Measurements from ENCODE around the gene ARID5B.

The ARID5B gene

GRCh38 chr10:61991166-61991565, 89.7 kb downstream of the ARID5B start:
- DNase-seq (ENCODE audit: low spot score), result no peak

DNA sequence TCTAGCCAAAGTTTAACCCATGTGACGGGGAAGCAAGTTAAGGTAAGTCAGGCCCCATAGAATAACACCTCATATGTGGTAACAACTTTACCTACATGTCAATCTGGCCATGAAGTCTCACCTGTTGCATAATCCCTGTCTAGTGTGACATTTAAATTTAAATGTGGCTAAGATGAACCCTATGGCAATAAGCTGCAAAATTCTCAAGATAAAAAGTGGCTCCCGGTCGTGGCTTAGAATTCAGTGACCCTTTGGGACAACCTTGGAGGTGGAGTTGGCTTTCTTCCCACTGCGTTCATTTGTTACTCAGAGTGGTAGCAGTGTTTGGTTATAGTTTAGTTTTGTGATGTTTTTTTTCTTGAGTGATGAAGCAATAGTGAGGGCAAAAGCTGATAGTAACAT, 90.6 kb downstream of the ARID5B start:
- no peak for DNase-seq (ENCODE audit: low spot score)

- DNase-seq (ENCODE audit: low spot score), result no peak
Observed at GRCh38 chr10:61992671-61993668, 91.5 kb downstream of the ARID5B start.

DNA sequence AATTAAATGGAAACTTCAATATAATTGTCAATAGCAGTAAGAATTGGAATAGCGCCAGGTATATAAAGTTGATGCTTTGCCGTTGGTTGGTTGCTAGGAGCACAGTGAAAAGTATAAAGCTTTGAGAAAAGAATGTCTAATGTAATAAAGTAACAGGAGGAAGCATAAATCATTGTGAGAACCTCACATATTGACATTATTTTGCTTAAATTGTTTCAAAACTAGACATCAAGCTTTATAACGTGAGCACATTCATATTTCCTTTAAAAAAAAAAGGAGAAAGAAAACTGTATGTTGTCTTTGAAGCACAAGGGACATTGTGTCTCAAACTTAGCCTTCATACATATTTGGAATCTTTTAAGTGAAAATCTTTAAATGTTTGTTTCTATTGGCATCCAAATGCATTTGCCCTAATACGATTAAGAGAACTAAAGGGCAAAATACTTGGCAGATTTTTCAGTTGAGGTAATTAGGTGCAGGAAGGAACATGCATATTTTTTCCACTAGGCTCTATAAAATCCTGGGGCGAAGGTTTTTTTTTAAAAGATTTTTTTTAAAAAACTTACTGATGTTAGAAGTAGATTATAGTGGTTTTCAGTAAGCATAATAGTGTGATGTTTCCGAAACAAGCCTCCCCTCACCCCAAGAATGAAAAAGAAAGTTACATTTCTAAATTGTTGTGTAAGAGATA, 92.4 kb downstream of the ARID5B start:
- DNase-seq (ENCODE audit: low spot score), result no peak

DNA sequence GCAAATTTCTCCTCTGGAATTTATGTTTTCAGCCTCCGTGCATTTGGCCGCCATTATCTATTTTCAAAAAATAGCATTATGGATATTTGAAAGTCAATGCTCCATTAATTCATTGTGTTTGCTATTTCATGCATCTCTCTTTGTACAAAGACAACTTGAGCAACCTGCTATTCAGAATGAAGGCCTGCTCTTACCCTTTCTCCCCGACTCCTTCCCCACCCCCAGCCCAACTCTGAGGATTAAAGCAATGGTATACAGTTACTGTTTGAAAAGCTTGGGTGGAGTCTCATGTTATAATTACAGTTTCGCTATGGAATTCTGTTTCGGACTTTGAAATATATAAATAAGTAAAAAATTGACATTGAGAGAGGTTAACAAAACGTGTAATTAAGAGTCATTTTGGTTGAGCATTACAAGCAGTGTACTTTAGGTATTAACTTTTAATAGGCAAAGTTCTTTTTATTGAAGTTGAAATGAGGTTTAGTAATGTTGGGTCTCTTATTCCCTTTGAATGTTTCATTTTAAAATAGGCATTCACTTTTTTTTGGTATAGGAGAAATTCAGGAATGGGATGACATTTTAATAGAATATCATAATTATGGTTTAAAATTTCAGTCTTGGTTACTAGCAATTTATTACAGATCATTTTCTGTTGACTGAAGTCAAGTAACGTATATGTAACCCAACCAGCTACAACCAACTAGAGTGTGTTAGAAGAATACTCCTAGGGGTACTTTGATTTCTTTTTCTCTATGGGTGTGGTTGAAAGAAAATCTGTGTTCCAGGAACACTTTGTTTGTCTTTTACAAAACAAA, 93.1 kb downstream of the ARID5B start:
- no peak for DNase-seq (ENCODE audit: low spot score)

GRCh38 chr10:61995220-61995503, 93.7 kb downstream of the ARID5B start:
- DNase-seq (ENCODE audit: low spot score), result no peak

DNA sequence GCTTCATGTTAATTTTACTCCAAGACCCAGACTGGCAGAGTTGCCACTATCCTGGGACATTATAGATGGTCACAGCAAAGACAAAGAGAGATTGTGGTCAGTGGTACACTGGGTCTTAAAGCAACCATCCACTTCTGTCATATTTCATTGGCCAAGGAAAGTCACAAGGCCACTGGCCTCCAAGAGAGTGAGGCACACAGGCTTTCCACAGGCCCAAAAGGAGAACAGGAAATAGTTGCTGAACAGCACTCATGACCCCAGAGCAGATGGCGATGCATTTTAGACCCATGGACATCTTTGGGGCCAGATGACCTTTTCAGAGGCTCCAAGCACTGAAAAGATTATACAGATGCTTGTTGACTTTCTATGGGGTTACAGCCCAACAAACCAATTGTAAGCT, 97.4 kb downstream of the ARID5B start:
- DNase-seq (ENCODE audit: low spot score), result no peak

DNA sequence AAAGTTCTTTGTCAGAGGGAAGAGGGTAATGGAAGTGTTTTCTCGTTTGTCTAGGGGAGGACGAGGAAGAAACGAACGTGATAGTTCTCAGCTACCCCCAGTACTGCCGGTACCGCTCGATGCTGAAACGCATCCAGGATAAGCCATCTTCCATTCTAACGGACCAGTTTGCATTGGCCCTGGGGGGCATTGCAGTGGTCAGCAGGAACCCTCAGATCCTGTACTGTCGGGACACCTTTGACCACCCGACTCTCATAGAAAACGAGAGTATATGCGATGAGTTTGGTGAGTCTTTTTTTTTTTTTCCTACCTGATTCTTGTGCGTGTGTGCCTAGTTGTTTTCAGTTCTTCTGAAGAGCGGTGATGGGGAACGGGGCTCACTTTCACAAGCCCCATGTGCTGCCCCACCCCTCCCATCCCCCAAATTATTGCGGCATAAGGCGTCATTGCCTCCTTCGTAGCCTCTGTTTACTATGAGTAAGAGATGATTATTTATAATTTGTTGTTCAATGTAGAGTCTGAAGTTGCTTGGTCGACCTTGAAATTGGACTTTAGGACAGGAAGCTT, 98.6 kb downstream of the ARID5B start:
- DNase-seq (ENCODE audit: low spot score), result no peak

DNA sequence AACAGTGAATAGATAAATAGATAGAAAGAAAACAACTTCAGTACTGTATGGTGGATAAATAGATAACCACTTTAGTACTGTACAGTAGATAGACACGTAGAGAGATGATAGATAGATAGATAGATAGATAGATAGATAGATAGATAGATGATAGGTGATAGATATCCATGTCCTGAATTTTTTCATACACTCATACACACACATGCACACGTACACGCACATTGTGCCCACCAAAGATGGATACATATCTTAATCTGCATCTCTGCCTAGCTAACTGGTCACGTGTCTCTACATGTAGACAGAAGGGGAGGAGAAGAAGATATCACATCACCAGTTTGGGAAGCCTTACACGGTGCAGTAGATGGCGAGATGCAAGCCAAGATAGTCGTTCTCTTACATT, 99.2 kb downstream of the ARID5B start:
- no peak for DNase-seq (ENCODE audit: low spot score)

DNA sequence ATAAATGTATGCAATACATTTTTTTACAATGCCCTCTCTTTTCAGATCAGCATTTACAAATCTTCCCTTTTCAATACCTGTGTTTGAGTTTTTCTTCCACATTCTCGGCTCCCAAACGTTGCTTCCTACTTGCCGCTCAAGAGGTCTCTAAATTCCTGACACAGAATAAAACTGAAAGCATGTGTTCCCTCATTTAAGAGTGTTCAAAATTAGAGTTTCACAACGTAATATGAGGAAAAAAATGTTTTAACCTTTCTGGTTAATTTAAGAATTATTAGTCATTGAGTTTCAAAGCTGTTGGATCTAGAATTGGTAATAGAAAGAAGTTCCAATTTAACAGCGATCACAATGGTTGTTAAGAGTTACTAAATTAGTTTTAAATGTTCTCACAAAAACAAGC, 100.4 kb downstream of the ARID5B start:
- DNase-seq (ENCODE audit: low spot score), result no peak

- DNase-seq (ENCODE audit: low spot score), result no peak
Observed at GRCh38 chr10:62002753-62003152, 101.3 kb downstream of the ARID5B start.

GRCh38 chr10:62004042-62004441, 102.5 kb downstream of the ARID5B start:
- no peak for DNase-seq (ENCODE audit: low spot score)

GRCh38 chr10:62005281-62005680, 103.8 kb downstream of the ARID5B start:
- no peak for DNase-seq (ENCODE audit: low spot score)

GRCh38 chr10:62005687-62006086, 104.2 kb downstream of the ARID5B start:
- DNase-seq (ENCODE audit: low spot score), result no peak

DNA sequence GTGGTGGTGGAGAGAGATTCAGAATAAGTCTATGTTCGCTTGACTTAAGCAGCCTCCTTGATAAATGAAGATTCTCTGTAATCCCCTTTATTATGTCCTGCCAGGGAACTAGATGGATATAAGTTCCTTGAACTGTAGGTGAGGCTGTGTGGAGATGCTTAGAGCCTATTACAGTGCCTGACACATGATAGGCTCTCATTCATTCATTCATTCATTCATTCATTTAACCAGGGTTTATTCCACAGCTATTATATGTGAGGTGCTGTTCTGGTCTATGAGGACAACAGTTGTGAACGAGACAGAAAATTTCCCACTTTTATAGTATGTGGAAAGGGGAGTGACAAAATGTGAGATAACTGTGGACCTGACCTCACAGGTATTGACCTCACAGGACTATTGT, 105.6 kb downstream of the ARID5B start:
- no peak for DNase-seq (ENCODE audit: low spot score)

DNA sequence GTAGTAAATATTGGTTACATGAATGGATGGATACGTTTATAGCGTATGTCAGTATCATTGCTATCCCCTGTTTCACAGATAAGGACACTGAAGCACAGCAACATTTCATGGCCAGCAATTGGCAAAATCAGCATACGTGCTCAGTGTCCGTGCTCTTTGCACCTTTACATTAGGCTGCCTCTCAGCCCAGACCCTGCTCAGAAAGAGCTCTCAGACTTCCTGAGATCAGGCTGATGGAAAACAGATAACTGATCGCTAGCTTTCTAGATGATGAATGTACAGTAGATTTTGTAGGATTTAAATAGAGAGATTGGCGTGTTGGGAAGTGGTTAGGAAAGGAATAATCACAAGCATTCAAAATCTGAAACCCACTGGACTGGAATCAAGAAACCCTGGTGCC, 106.7 kb downstream of the ARID5B start:
- DNase-seq (ENCODE audit: low spot score), result no peak

- no peak for DNase-seq (ENCODE audit: low spot score)
Observed at GRCh38 chr10:62008946-62009345, 107.4 kb downstream of the ARID5B start.

GRCh38 chr10:62010366-62010765, 108.9 kb downstream of the ARID5B start:
- no peak for DNase-seq (ENCODE audit: low spot score)

DNA sequence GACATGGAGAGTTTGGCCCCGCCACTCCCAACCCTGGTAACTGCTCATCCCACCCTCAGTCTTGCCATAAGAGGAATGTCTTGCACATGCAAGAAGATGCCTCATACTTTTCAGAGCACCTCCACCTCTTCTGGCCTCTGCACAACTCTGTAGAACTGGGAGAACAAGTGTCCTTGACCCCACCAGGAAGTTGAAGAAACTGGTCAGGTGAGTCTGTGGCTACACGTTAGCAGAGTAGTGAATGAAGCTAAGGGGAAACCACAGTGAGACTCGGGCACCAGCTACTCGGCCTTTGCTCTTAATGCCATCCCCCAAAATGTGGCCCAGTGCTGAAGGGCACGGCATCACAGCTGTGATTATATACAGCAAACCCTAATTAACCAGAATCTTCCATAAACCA, 110.1 kb downstream of the ARID5B start:
- DNase-seq (ENCODE audit: low spot score), result no peak

DNA sequence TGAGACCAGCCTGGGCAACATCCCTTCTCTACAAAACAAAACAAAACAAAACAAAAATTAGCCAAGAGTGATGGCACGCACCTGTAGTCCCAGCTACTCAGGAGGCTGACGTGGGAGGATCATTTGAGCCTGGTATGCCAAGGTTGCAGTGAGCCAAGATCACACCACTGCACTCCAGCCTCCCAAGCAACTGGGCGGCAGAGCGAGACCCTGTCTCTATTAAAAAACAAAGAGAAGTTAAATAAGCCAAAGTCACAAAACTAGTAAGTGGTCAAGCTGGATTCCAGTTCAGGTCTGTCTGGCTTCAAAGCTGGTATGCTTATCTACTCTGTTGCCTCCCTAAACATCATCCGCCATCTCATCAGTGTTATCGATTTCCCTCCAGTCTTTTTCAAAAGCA, 110.8 kb downstream of the ARID5B start:
- DNase-seq (ENCODE audit: low spot score), result no peak

GRCh38 chr10:62014510-62014909, 113.0 kb downstream of the ARID5B start:
- DNase-seq (ENCODE audit: low spot score), result no peak

- no peak for DNase-seq (ENCODE audit: low spot score)
Observed at GRCh38 chr10:62015994-62016393, 114.5 kb downstream of the ARID5B start.
